ENCODE results near the gene BCL2A1. TPM values are rescaled to one million over a fixed set of nuclear protein-coding genes. Genes with fewer than 3 reads are reported as not detected.

The BCL2A1 gene
- total and polyA plus RNA-seq, 8 donors: 0.20 to 5.2 (median 1.0) TPM; not detected in 1

- no peak for FAIRE-seq
- no peak for TF ChIP-seq CTCF (IDR thresholded peaks at IDR 0.05)
- no peak overlapping the region for H3K27ac ChIP-seq
- no peaks in the 10 kb centered on the region for H3K9me3 ChIP-seq
- no peaks in the 10 kb centered on the region for H3K27me3 ChIP-seq
- no peaks in the 10 kb centered on the region for H3K4me1 ChIP-seq
- intact Hi-C loops (cut with DNase I): no loop called here
- DNase-seq: no peak
- WGBS, 2 donors: 65 to 77% methylated on average over 2 of the region's 2 CpGs
- no peak for ATAC-seq
- H3K36me3 ChIP-seq: no peaks in the 10 kb centered on the region
- H3K4me3 ChIP-seq: no peak overlapping the region
Observed at GRCh38 chr15:79950247-79950646, 20.7 kb downstream of the BCL2A1 start.

- FAIRE-seq: no peak
- intact Hi-C loops (cut with DNase I): no loop called here
- TF ChIP-seq CTCF (IDR thresholded peaks at IDR 0.05): no peak
- Histone ChIP-seq H3K27me3 (no peaks in the 10 kb centered on the region), H3K4me1 (no peaks in the 10 kb centered on the region), H3K9me3 (no peaks in the 10 kb centered on the region), H3K4me3 (no peak overlapping the region), H3K36me3 (no peaks in the 10 kb centered on the region), H3K27ac (no peak overlapping the region)
- DNase-seq: no peak
- 46 to 47% methylated on average over 3 of the region's 3 CpGs for WGBS, 2 donors
- no peak for ATAC-seq
Observed at GRCh38 chr15:79948761-79949160, 22.2 kb downstream of the BCL2A1 start.

DNA sequence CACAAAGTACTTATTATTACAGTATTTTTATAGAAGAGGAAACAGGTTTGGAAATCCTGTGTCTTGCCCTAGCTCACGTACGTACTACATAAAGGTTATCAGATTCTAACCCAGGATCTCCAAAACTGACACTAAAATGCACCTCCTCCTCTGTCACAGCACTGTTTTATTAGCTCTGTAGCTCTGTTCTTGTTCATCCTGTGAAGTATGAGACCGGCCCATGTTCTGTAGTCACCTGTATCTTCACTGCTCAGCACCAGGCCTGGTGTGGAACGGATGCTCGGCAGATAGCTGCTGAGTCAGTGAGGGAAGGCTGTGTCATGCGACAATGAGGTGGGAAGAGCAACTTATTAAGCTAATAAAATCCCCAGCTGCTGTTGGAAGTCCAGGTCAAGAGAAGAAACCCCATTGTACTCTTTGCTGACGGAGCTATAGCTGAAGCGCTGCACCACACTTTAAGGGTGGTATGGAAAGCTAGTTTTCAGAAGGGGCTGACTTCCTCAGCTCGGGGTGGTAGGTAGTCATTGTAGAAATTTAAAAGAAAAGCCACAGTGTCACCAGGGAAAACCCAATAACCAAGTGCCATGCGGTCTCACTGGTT, 22.8 kb downstream of the BCL2A1 start:
- intact Hi-C loops (cut with DNase I): no loop called here
- WGBS, 2 donors: 82 to 88% methylated on average over 10 of the region's 10 CpGs
- no peak for ATAC-seq
- no peak for TF ChIP-seq CTCF (IDR thresholded peaks at IDR 0.05)
- no peaks in the 10 kb centered on the region for H3K9me3 ChIP-seq
- no peak overlapping the region for H3K27ac ChIP-seq
- no peaks in the 10 kb centered on the region for H3K4me1 ChIP-seq
- no peak overlapping the region for H3K4me3 ChIP-seq
- H3K36me3 ChIP-seq: no peaks in the 10 kb centered on the region
- no peak for DNase-seq
- no peaks in the 10 kb centered on the region for H3K27me3 ChIP-seq
- FAIRE-seq: no peak

DNA sequence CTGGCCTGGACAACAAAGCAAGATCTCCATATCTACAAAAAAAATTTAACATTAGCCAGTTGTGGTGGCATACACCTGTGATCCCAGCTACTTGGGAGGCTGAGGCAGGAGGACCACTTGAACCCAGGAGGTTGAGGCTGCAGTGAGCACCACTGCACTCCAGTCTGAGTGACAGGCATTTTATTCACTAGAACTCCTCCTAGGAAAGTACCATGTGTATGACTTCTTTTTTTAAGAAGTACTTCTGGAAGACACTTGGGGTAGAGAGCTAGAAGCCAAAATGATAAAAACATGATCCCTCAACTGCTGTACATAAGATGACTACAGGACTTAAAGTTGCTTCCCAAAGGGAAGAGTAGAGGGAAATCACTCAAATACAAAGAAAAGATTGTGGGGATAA, 24.0 kb downstream of the BCL2A1 start:
- no peaks in the 10 kb centered on the region for H3K36me3 ChIP-seq
- no peak overlapping the region for H3K27ac ChIP-seq
- TF ChIP-seq CTCF (IDR thresholded peaks at IDR 0.05): no peak
- H3K27me3 ChIP-seq: no peaks in the 10 kb centered on the region
- H3K9me3 ChIP-seq: no peaks in the 10 kb centered on the region
- FAIRE-seq (no peak), ATAC-seq (no peak), DNase-seq (no peak)
- no peak overlapping the region for H3K4me3 ChIP-seq
- H3K4me1 ChIP-seq: no peaks in the 10 kb centered on the region
- intact Hi-C loops (cut with DNase I): no loop called here

- H3K4me3 ChIP-seq: no peak overlapping the region
- H3K36me3 ChIP-seq: no peaks in the 10 kb centered on the region
- no peak for TF ChIP-seq CTCF (IDR thresholded peaks at IDR 0.05)
- intact Hi-C loops (cut with DNase I): no loop called here
- WGBS, 2 donors: 67 to 71% methylated on average over 7 of the region's 7 CpGs
- no peak overlapping the region for H3K27ac ChIP-seq
- no peak for DNase-seq
- no peaks in the 10 kb centered on the region for H3K27me3 ChIP-seq
- no peak for ATAC-seq
- no peak for FAIRE-seq
- no peaks in the 10 kb centered on the region for H3K4me1 ChIP-seq
- H3K9me3 ChIP-seq: no peaks in the 10 kb centered on the region
Observed at GRCh38 chr15:79944622-79945021, 26.4 kb downstream of the BCL2A1 start.
